OCI-LY7 (cell line): ENCODE measurements around the gene C7. TPM values are rescaled to one million over a fixed set of nuclear protein-coding genes. Genes with fewer than 3 reads are reported as not detected.

ENCODE experiments used
- BruUV-seq: library from RNA; stranded (reverse); fragments of 400-500 nt; replicated peaks from 2 replicates; lab custom pipeline; 2021; lab: Mats Ljungman, UMichigan
- CTCF ChIA-PET: fragments of 300-600 bp; sonication (Branson Sonifier 250); formaldehyde crosslinking; loops from one replicate; lab custom pipeline; 2022; ENCODE audit warnings: antibody characterized with exemption; ENCODE audit not compliant: unreplicated experiment; lab: Charles Lee
- POLR2A ChIA-PET: fragments of 300-600 bp; sonication (Branson Sonifier 250); formaldehyde crosslinking; loops from one replicate; lab custom pipeline; 2022; ENCODE audit warnings: antibody characterized with exemption; lab: Charles Lee
- DNase-seq: peaks from one replicate; pipeline ENCODE4 v3.0.0-alpha.2; 2015; ENCODE audit warnings: low spot score
- H2AFZ ChIP-seq: fragments of 200-600 bp; sonication (generic), shearing (Covaris generic); 2 replicates; pipeline ENCODE4 v1.6.1; 2014; ENCODE audit warnings: mild to moderate bottlenecking, antibody characterized with exemption, low read length, moderate library complexity
- H3K27ac ChIP-seq: fragments of 200-600 bp; sonication (generic); 2 replicates; pipeline ENCODE4 v1.5.1; 2014; ENCODE audit warnings: mixed run types, low read depth, mild to moderate bottlenecking, moderate library complexity, low read length, inconsistent platforms; ENCODE audit not compliant: poor library complexity, severe bottlenecking
- H3K36me3 ChIP-seq: fragments of 200-600 bp; sonication (generic); 2 replicates; pipeline ENCODE4 v1.6.1; 2014; ENCODE audit warnings: mild to moderate bottlenecking, antibody characterized with exemption, low read length, moderate library complexity, mixed read lengths; ENCODE audit not compliant: insufficient read depth
- H3K4me1 ChIP-seq: fragments of 200-600 bp; sonication (generic); 2 replicates; pipeline ENCODE4 v1.5.1; 2014; ENCODE audit warnings: mild to moderate bottlenecking, low read length; ENCODE audit not compliant: insufficient read depth, poor library complexity, severe bottlenecking
- H3K4me2 ChIP-seq: fragments of 200-600 bp; sonication (generic); 2 replicates; pipeline ENCODE4 v1.6.1; 2014; ENCODE audit warnings: mild to moderate bottlenecking, low read length
- H3K4me3 ChIP-seq: fragments of 200-600 bp; sonication (generic); 2 replicates; pipeline ENCODE4 v1.5.1; 2014; ENCODE audit warnings: mild to moderate bottlenecking, low read depth, low read length; ENCODE audit not compliant: poor library complexity, severe bottlenecking
- H3K79me2 ChIP-seq: fragments of 200-600 bp; sonication (generic); 2 replicates; pipeline ENCODE4 v1.6.1; 2016; ENCODE audit warnings: low read depth, mild to moderate bottlenecking, low read length, moderate library complexity, mixed read lengths; ENCODE audit not compliant: insufficient read depth
- H3K9me2 ChIP-seq: fragments of 200-600 bp; sonication (generic); 2 replicates; pipeline ENCODE4 v1.6.1; 2016; ENCODE audit warnings: mild to moderate bottlenecking, low read length, mixed read lengths; ENCODE audit not compliant: insufficient read depth
- H3K9me3 ChIP-seq: fragments of 200-600 bp; sonication (generic); 2 replicates; pipeline ENCODE4 v1.6.1; 2014; ENCODE audit warnings: mild to moderate bottlenecking, mixed run types, low read length, mixed read lengths
- H4K20me1 ChIP-seq: fragments of 200-600 bp; sonication (generic); 2 replicates; pipeline ENCODE4 v1.6.1; 2014; ENCODE audit warnings: mild to moderate bottlenecking, antibody characterized with exemption, low read length, moderate library complexity, mixed read lengths; ENCODE audit not compliant: insufficient read depth
- CTCF ChIP-seq: fragments of 200-600 bp; sonication (generic); conservative IDR thresholded peaks from 2 replicates; pipeline ENCODE4 v1.5.1; 2014; ENCODE audit warnings: mild to moderate bottlenecking, antibody characterized with exemption, low read length, moderate library complexity, mixed read lengths
- EZH2phosphoT487 ChIP-seq: fragments of 200-600 bp; sonication (generic); IDR thresholded peaks from 2 replicates; pipeline ENCODE4 v1.6.1; 2018; ENCODE audit warnings: low read depth, borderline replicate concordance, mild to moderate bottlenecking, mixed run types, antibody characterized with exemption, low read length, moderate library complexity, mixed read lengths
- intact Hi-C: fragments of 100-400 bp; cut with micrococcal nuclease; formaldehyde crosslinking; loops from one replicate; pipeline ENCODE4 v1.10.0; 2022; ENCODE audit not compliant: unreplicated experiment
- total RNA-seq, 2 experiments: library from RNA; depleted of rRNA in 1 of 2; stranded (reverse); fragments of >200 nt in 1 of 2; shearing (Covaris generic) in 1 of 2; gene quantifications; 2 replicates each; pipeline ENCODE4 v1.2.3, GENCODE V29; 2014 to 2022

The C7 gene
- total RNA-seq, 2 experiments from 2014 or later, result not detected

DNA sequence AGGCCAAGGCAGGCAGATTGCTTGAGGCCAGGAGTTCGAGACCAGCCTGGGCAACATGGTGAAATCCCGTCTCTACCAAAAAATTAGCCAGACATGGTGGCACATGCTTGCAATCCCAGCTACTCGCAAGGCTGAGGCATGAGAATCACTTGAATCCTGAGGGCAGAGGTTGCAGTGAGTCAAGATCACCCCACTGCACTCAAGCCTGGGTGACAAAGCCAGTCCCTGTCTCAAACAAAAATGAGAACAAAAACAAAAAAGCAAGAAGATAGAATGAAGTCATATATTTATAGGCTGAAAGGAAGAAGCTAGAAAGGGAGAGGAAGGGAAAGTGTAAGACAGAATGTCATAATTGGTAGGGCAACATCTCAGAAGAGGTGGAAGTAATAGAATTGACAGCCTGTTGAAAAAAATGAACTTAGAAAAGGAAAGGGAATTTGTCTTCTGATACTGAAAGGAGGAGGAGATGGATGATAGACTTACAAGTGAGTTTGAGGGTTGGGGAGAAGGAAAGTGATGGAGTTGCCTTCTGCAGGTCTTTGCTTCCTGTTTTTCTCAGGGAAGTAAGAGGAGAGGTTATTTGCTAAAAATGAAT, 35.9 kb upstream of the C7 start:
- DNase-seq, result no peak
- no TSS peak for BruUV-seq
- TF ChIP-seq EZH2phosphoT487 (no peak), CTCF (no peak)
- ChIA-PET POLR2A (no interaction called here), CTCF (no interaction called here)
- H3K4me2 ChIP-seq, result no peak overlapping the region
- H3K36me3 ChIP-seq, result no peaks in the 10 kb centered on the region
- H3K4me1 ChIP-seq, result no peaks in the 10 kb centered on the region
- no peaks in the 10 kb centered on the region for H3K79me2 ChIP-seq
- no peaks in the 10 kb centered on the region for H4K20me1 ChIP-seq
- no peak overlapping the region for H2AFZ ChIP-seq
- no peaks in the 10 kb centered on the region for H3K9me3 ChIP-seq
- no peak overlapping the region for H3K4me3 ChIP-seq
- H3K27ac ChIP-seq, result no peak overlapping the region
- H3K9me2 ChIP-seq, result no peaks in the 10 kb centered on the region
- intact Hi-C loops, result loop anchor here (10.0 kb wide), 1 partner anchor 1299 kb away; no protein-coding TSS in a partner anchor

- intact Hi-C loops, result loop anchor here (5.0 to 10.0 kb wide), 2 partner anchors 189 to 1301 kb away; no protein-coding TSS in a partner anchor
- no peak for TF ChIP-seq EZH2phosphoT487
- TF ChIP-seq CTCF, result no peak
These were observed 33.3 kb upstream of the C7 start for GRCh38 chr5:40875958-40876357.

GRCh38 chr5:40877371-40877988, 31.8 kb upstream of the C7 start:
- POLR2A ChIA-PET, result no interaction called here
- intact Hi-C loops, result loop anchor here (5.0 to 10.0 kb wide), 2 partner anchors 190 to 1303 kb away; no protein-coding TSS in a partner anchor

More at GRCh38 chr5:40875958-40876357, 33.3 kb upstream of the C7 start:
- Histone ChIP-seq H3K79me2 (no peaks in the 10 kb centered on the region), H3K27ac (no peak overlapping the region), H3K9me3 (no peaks in the 10 kb centered on the region), H4K20me1 (no peaks in the 10 kb centered on the region), H3K4me1 (no peaks in the 10 kb centered on the region), H3K36me3 (no peaks in the 10 kb centered on the region), H3K9me2 (no peaks in the 10 kb centered on the region), H3K4me2 (no peak overlapping the region), H2AFZ (no peak overlapping the region), H3K4me3 (no peak overlapping the region)
- POLR2A ChIA-PET, result no interaction called here
- BruUV-seq, result no TSS peak
- CTCF ChIA-PET, result no interaction called here
- no peak for DNase-seq

More at GRCh38 chr5:40877371-40877988, 31.8 kb upstream of the C7 start:
- no peak overlapping the region for H3K27ac ChIP-seq
- no peaks in the 10 kb centered on the region for H3K79me2 ChIP-seq
- BruUV-seq, result no TSS peak
- no peaks in the 10 kb centered on the region for H3K9me3 ChIP-seq
- H4K20me1 ChIP-seq, result no peaks in the 10 kb centered on the region
- H2AFZ ChIP-seq, result no peak overlapping the region
- no peaks in the 10 kb centered on the region for H3K4me1 ChIP-seq
- no peaks in the 10 kb centered on the region for H3K36me3 ChIP-seq
- H3K4me2 ChIP-seq, result no peak overlapping the region
- no peak overlapping the region for H3K4me3 ChIP-seq
- DNase-seq, result no peak
- no peaks in the 10 kb centered on the region for H3K9me2 ChIP-seq
- CTCF ChIA-PET, result no interaction called here
- TF ChIP-seq CTCF (no peak), EZH2phosphoT487 (no peak)
